Keratinocyte (primary cell): ENCODE results near the gene MEGF8. TPM values are rescaled to one million over a fixed set of nuclear protein-coding genes. Genes with fewer than 3 reads are reported as not detected.

Experiments used
- DNase-seq: peaks from one replicate; pipeline ENCODE4 v3.0.0-alpha.2; 2011; ENCODE audit warnings: low read depth, missing footprints, low spot score
- FAIRE-seq: peaks from 2 replicates; lab custom pipeline; 2011; peaks lifted over from hg19 to GRCh38; lab: Jason Lieb, UNC
- H2AFZ ChIP-seq: 2 replicates; pipeline ENCODE4 v1.6.0; 2012; ENCODE audit warnings: low read length, control low read depth, inconsistent platforms; ENCODE audit not compliant: control insufficient read depth
- H3K27ac ChIP-seq: 2 replicates; pipeline ENCODE4 v1.5.1; 2011; ENCODE audit warnings: low read length; ENCODE audit not compliant: control insufficient read depth, insufficient read depth
- H3K27me3 ChIP-seq: 3 replicates; pipeline ENCODE4 v1.6.0; 2011; ENCODE audit warnings: low read length; ENCODE audit not compliant: control insufficient read depth, insufficient read depth; ENCODE audit errors: extremely low read depth
- H3K36me3 ChIP-seq, 2 experiments: 2 replicates in 1 of 2; 3 replicates in 1 of 2; pipeline ENCODE4 v1.5.1; 2011; ENCODE audit warnings: low read length in 2 of 2, mild to moderate bottlenecking in 1 of 2; ENCODE audit not compliant: control insufficient read depth in 2 of 2, insufficient read depth in 2 of 2; ENCODE audit errors: extremely low read depth in 1 of 2
- H3K4me1 ChIP-seq: 3 replicates; pipeline ENCODE4 v1.5.1; 2011; ENCODE audit warnings: low read length; ENCODE audit not compliant: control insufficient read depth, insufficient read depth; ENCODE audit errors: extremely low read depth
- H3K4me2 ChIP-seq: 3 replicates; pipeline ENCODE4 v1.6.0; 2011; ENCODE audit warnings: low read depth, low read length; ENCODE audit not compliant: control insufficient read depth, insufficient read depth; ENCODE audit errors: extremely low read depth
- H3K4me3 ChIP-seq, 3 experiments: fragments of 200-600 bp in 1 of 3; sonication (generic) in 1 of 3; 2 replicates in 2 of 3; 3 replicates in 1 of 3; pipeline ENCODE4 v1.5.1; 2011 to 2016; ENCODE audit warnings: low read length in 3 of 3, mild to moderate bottlenecking in 3 of 3, control low read depth in 2 of 3, inconsistent platforms in 1 of 3, low read depth in 1 of 3, mixed read lengths in 1 of 3, mixed run types in 1 of 3, moderate library complexity in 1 of 3; ENCODE audit not compliant: control insufficient read depth in 2 of 3, insufficient read depth in 2 of 3; ENCODE audit errors: extremely low read depth in 1 of 3
- H3K79me2 ChIP-seq: 2 replicates; pipeline ENCODE4 v1.6.0; 2012; ENCODE audit warnings: low read length; ENCODE audit not compliant: control insufficient read depth, insufficient read depth
- H3K9ac ChIP-seq: 3 replicates; pipeline ENCODE4 v1.6.0; 2011; ENCODE audit warnings: low read length; ENCODE audit not compliant: control insufficient read depth, insufficient read depth; ENCODE audit errors: extremely low read depth
- H3K9me1 ChIP-seq: 3 replicates; pipeline ENCODE4 v1.6.0; 2011; ENCODE audit warnings: low read length; ENCODE audit not compliant: control insufficient read depth, insufficient read depth; ENCODE audit errors: extremely low read depth
- H3K9me3 ChIP-seq: 2 replicates; pipeline ENCODE4 v1.5.1; 2012; ENCODE audit warnings: low read depth, low read length; ENCODE audit not compliant: control insufficient read depth
- H4K20me1 ChIP-seq: 3 replicates; pipeline ENCODE4 v1.6.0; 2011; ENCODE audit warnings: low read length; ENCODE audit not compliant: control insufficient read depth, insufficient read depth; ENCODE audit errors: extremely low read depth
- EZH2 ChIP-seq: IDR thresholded peaks from one replicate; pipeline ENCODE4 v1.6.1; 2012; ENCODE audit warnings: inconsistent platforms, mild to moderate bottlenecking, low read length, moderate library complexity
- dilution Hi-C: fragments of 300-500 bp; cut with MboI; formaldehyde crosslinking; loops from one replicate; pipeline ENCODE4 v1.7.0; 2020; ENCODE audit warnings: low sequenced_read_pairs; ENCODE audit not compliant: extremely low pct_ligation_motif_present
- polyA plus RNA-seq, 5 experiments: library from polyadenylated mRNA; depleted of rRNA in 3 of 5; stranded (reverse) in 3 of 5; stranded (forward) in 1 of 5; unstranded in 1 of 5; fragments of >200 nt; gene quantifications; 1 replicate in 1 of 5; 2 replicates in 3 of 5; 3 replicates in 1 of 5; pipeline versions ENCODE4 v1.2.1 to v1.2.3, GENCODE V29; 2011 to 2012; ENCODE audit warnings: missing spikeins in 2 of 5, low read depth in 1 of 5, low replicate concordance in 1 of 5
- TF ChIP-seq, protein P1 (sequence below), 3 experiments: IDR thresholded peaks in 1 of 3; conservative IDR thresholded peaks in 1 of 3; optimal IDR thresholded peaks in 1 of 3; 2 replicates in 2 of 3; 3 replicates in 1 of 3; pipeline versions ENCODE3 to v1.5.1; 2011; ENCODE audit warnings: low read length in 3 of 3, mild to moderate bottlenecking in 3 of 3, moderate library complexity in 2 of 3, control low read depth in 1 of 3, inconsistent platforms in 1 of 3; ENCODE audit not compliant: insufficient read depth in 2 of 3; ENCODE audit errors: extremely low read depth in 1 of 3

Gene MEGF8
- polyA plus RNA-seq, 1 donor (not counting 4 experiments of a cell fraction or from before 2014, with no cell fraction given) = 4.1 TPM

- H3K79me2 ChIP-seq = peaks cover 14% of the 10 kb centered on the region
- H3K27ac ChIP-seq = no peak overlapping the region
- no peak overlapping the region for H3K4me3 ChIP-seq
- H3K4me2 ChIP-seq = no peak overlapping the region
- H2AFZ ChIP-seq = no peak overlapping the region
- no peaks in the 10 kb centered on the region for H3K9me1 ChIP-seq
- no peaks in the 10 kb centered on the region for H4K20me1 ChIP-seq
- H3K27me3 ChIP-seq = no peaks in the 10 kb centered on the region
- FAIRE-seq = no peak
- peaks cover 51 to 54% of the 10 kb centered on the region in 2 experiments for H3K36me3 ChIP-seq
- no peak for TF ChIP-seq EZH2
- TF ChIP-seq, protein P1, sequence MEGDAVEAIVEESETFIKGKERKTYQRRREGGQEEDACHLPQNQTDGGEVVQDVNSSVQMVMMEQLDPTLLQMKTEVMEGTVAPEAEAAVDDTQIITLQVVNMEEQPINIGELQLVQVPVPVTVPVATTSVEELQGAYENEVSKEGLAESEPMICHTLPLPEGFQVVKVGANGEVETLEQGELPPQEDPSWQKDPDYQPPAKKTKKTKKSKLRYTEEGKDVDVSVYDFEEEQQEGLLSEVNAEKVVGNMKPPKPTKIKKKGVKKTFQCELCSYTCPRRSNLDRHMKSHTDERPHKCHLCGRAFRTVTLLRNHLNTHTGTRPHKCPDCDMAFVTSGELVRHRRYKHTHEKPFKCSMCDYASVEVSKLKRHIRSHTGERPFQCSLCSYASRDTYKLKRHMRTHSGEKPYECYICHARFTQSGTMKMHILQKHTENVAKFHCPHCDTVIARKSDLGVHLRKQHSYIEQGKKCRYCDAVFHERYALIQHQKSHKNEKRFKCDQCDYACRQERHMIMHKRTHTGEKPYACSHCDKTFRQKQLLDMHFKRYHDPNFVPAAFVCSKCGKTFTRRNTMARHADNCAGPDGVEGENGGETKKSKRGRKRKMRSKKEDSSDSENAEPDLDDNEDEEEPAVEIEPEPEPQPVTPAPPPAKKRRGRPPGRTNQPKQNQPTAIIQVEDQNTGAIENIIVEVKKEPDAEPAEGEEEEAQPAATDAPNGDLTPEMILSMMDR (optimal IDR thresholded peaks at IDR 0.05 in 1 of 3, IDR thresholded peaks at IDR 0.05 in 1 of 3, conservative IDR thresholded peaks at IDR 0.05 in 1 of 3; ENCODE audit: extremely low read depth in 1 of 3, insufficient read depth in 2 of 3, low read length in 3 of 3) = no peak
- dilution Hi-C loops = no loop called here
- no peaks in the 10 kb centered on the region for H3K9me3 ChIP-seq
- peaks cover 19% of the 10 kb centered on the region for H3K4me1 ChIP-seq
- DNase-seq = no peak
- no peak overlapping the region for H3K9ac ChIP-seq
These were observed 35.3 kb upstream of the MEGF8 start for GRCh38 chr19:42290136-42290522.

DNA sequence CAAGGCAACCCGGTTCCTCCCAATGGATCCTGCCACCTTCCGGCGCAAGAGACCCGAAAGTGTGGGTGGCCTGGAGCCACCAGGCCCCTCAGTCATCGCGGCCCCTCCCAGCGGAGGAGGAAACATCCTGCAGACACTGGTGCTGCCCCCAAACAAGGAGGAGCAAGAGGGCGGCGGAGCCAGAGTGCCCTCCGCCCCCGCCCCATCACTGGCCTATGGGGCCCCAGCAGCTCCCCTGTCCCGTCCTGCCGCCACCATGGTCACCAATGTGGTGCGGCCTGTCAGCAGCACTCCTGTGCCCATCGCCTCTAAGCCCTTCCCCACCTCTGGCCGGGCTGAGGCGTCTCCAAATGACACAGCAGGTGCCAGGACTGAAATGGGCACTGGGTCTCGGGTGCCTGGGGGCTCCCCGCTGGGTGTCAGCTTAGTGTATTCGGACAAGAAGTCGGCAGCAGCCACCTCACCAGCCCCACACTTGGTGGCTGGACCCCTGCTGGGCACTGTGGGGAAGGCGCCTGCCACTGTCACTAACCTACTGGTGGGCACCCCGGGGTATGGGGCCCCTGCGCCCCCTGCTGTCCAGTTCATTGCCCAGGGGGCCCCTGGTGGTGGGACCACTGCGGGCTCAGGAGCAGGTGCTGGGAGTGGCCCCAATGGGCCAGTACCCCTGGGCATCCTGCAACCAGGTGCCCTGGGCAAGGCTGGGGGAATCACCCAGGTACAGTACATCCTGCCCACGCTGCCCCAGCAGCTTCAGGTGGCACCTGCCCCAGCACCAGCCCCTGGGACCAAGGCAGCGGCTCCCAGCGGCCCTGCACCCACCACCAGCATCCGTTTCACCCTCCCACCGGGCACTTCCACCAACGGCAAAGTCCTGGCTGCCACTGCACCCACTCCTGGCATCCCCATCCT, 34.7 kb upstream of the MEGF8 start:
- Histone ChIP-seq H3K9ac (no peak overlapping the region), H2AFZ (no peak overlapping the region), H4K20me1 (no peaks in the 10 kb centered on the region), H3K79me2 (peaks cover 8% of the 10 kb centered on the region), H3K36me3 (peaks cover 57 to 58% of the 10 kb centered on the region in 2 experiments), H3K9me1 (no peaks in the 10 kb centered on the region), H3K4me2 (no peak overlapping the region), H3K4me1 (peaks cover 15% of the 10 kb centered on the region), H3K9me3 (no peaks in the 10 kb centered on the region), H3K4me3 (no peak overlapping the region), H3K27me3 (no peaks in the 10 kb centered on the region), H3K27ac (no peak overlapping the region)
- FAIRE-seq = no peak
- TF ChIP-seq, protein P1 (optimal IDR thresholded peaks at IDR 0.05 in 1 of 3, IDR thresholded peaks at IDR 0.05 in 1 of 3, conservative IDR thresholded peaks at IDR 0.05 in 1 of 3; ENCODE audit: extremely low read depth in 1 of 3, insufficient read depth in 2 of 3, low read length in 3 of 3) = peak; percentile 45 to 54 (median 51)
- TF ChIP-seq EZH2 = no peak
- no peak for DNase-seq
- dilution Hi-C loops = no loop called here
